Neural progenitor cell (in vitro differentiated cells): Measurements from ENCODE around the gene SMAD6. TPM values are rescaled to one million over a fixed set of nuclear protein-coding genes. Genes with fewer than 3 reads are reported as not detected.

ENCODE experiments used
- DNase-seq: peaks from one replicate; pipeline ENCODE4 v3.0.0-alpha.2; 2016; ENCODE audit warnings: low spot score
- H2AFZ ChIP-seq: fragments of 200-600 bp; sonication (generic); replicated peaks from 2 replicates; pipeline ENCODE4 v1.6.1; 2016; ENCODE audit warnings: antibody characterized with exemption
- H3F3A ChIP-seq: fragments of 200-600 bp; sonication (generic); 2 replicates; pipeline ENCODE4 v1.6.1; 2016; ENCODE audit warnings: antibody characterized with exemption, low read depth
- H3K27ac ChIP-seq: fragments of 200-600 bp; sonication (generic); 2 replicates; pipeline ENCODE4 v1.5.1; 2016; ENCODE audit warnings: mild to moderate bottlenecking
- H3K27me3 ChIP-seq: fragments of 200-600 bp; sonication (generic); 2 replicates; pipeline ENCODE4 v1.6.1; 2016; ENCODE audit warnings: mild to moderate bottlenecking, moderate library complexity
- H3K36me3 ChIP-seq: fragments of 200-600 bp; sonication (generic); 2 replicates; pipeline ENCODE4 v1.5.1; 2016
- H3K4me1 ChIP-seq: fragments of 200-600 bp; sonication (generic); 2 replicates; pipeline ENCODE4 v1.6.1; 2016; ENCODE audit warnings: mixed run types
- H3K4me2 ChIP-seq: fragments of 200-600 bp; sonication (generic); 2 replicates; pipeline ENCODE4 v1.6.1; 2016
- H3K4me3 ChIP-seq: fragments of 200-600 bp; sonication (generic); 2 replicates; pipeline ENCODE4 v1.5.1; 2016
- H3K79me2 ChIP-seq: fragments of 200-600 bp; sonication (generic); 2 replicates; pipeline ENCODE4 v1.6.1; 2016; ENCODE audit warnings: low read depth
- H3K9ac ChIP-seq: fragments of 200-600 bp; sonication (generic); 2 replicates; pipeline ENCODE4 v1.6.1; 2016
- H3K9me3 ChIP-seq: fragments of 200-600 bp; sonication (generic); 2 replicates; pipeline ENCODE4 v1.5.1; 2016; ENCODE audit warnings: low read depth
- H4K20me1 ChIP-seq: fragments of 200-600 bp; sonication (generic); 2 replicates; pipeline ENCODE4 v1.6.1; 2016; ENCODE audit warnings: low read depth
- H3K27ac Mint-ChIP-seq: 3 replicates; pipeline ENCODE4 v1.8.0; 2021; ENCODE audit warnings: mixed read lengths
- H3K27me3 Mint-ChIP-seq: 2 replicates; pipeline ENCODE4 v1.8.0; 2022; ENCODE audit warnings: low read depth, mild to moderate bottlenecking, inconsistent platforms, moderate library complexity, mixed read lengths; ENCODE audit not compliant: insufficient read depth
- H3K36me3 Mint-ChIP-seq: 3 replicates; pipeline ENCODE4 v1.8.0; 2021; ENCODE audit warnings: mixed read lengths
- H3K4me1 Mint-ChIP-seq: 3 replicates; pipeline ENCODE4 v1.8.0; 2021; ENCODE audit warnings: mixed read lengths
- H3K4me3 Mint-ChIP-seq: 3 replicates; pipeline ENCODE4 v1.8.0; 2021; ENCODE audit warnings: mild to moderate bottlenecking, moderate library complexity, mixed read lengths
- H3K9me3 Mint-ChIP-seq: 3 replicates; pipeline ENCODE4 v1.8.0; 2020; ENCODE audit warnings: mixed read lengths
- EZH2 ChIP-seq: fragments of 200-600 bp; sonication (generic); IDR thresholded peaks from 2 replicates; pipeline ENCODE4 v1.6.1; 2017; ENCODE audit warnings: antibody characterized with exemption, mild to moderate bottlenecking, moderate library complexity
- EZH2phosphoT487 ChIP-seq: fragments of 200-600 bp; sonication (generic); IDR thresholded peaks from 2 replicates; pipeline ENCODE4 v1.6.1; 2017; ENCODE audit warnings: antibody characterized with exemption
- total RNA-seq: library from RNA; depleted of rRNA; stranded (reverse); fragments of >200 nt; gene quantifications from 2 replicates; pipeline ENCODE4 v1.2.3, GENCODE V29; 2015; ENCODE audit warnings: low replicate concordance
- TF ChIP-seq, protein P1 (sequence below): fragments of 200-600 bp; sonication (generic); IDR thresholded peaks from 2 replicates; pipeline ENCODE4 v1.5.1; 2017; ENCODE audit warnings: antibody characterized with exemption, mild to moderate bottlenecking

SMAD6 gene
- total RNA-seq, 1 donor from 2014 or later = 3.4 TPM

DNA sequence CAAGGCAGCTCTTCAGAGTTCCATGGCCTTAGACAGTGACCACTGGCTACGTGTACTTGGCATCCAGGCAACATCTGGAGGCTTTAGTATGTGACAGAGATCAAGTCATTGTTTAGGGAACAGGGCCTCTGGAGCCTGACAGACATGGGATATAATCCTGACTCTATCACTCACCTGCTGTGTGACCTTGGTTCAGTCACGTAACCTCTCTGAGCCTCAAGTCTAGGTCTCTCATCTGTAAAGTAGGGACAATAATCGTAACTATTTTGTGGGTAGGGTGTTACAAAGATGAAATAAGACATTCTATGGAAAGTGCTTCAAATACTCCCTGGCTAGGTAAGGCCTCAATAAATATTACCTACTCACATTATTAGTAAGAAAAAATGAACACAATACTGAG, 114.2 kb downstream of the SMAD6 start:
- TF ChIP-seq EZH2phosphoT487 = no peak
- TF ChIP-seq, protein P1, sequence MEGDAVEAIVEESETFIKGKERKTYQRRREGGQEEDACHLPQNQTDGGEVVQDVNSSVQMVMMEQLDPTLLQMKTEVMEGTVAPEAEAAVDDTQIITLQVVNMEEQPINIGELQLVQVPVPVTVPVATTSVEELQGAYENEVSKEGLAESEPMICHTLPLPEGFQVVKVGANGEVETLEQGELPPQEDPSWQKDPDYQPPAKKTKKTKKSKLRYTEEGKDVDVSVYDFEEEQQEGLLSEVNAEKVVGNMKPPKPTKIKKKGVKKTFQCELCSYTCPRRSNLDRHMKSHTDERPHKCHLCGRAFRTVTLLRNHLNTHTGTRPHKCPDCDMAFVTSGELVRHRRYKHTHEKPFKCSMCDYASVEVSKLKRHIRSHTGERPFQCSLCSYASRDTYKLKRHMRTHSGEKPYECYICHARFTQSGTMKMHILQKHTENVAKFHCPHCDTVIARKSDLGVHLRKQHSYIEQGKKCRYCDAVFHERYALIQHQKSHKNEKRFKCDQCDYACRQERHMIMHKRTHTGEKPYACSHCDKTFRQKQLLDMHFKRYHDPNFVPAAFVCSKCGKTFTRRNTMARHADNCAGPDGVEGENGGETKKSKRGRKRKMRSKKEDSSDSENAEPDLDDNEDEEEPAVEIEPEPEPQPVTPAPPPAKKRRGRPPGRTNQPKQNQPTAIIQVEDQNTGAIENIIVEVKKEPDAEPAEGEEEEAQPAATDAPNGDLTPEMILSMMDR = no peak
- TF ChIP-seq EZH2 = no peak

GRCh38 chr15:66819084-66819483, 117.0 kb downstream of the SMAD6 start:
- H3K9ac ChIP-seq = no peak overlapping the region
- H3K4me2 ChIP-seq = no peak overlapping the region
- no peaks in the 10 kb centered on the region for H3K36me3 ChIP-seq
- no peak for DNase-seq
- Mint-ChIP-seq H3K9me3 (no peaks in the 10 kb centered on the region), H3K4me3 (no peak overlapping the region), H3K36me3 (no peaks in the 10 kb centered on the region), H3K4me1 (no peaks in the 10 kb centered on the region), H3K27ac (no peak overlapping the region), H3K27me3 (peaks cover 7% of the 10 kb centered on the region)
- H4K20me1 ChIP-seq = no peaks in the 10 kb centered on the region
- no peaks in the 10 kb centered on the region for H3F3A ChIP-seq
- no peaks in the 10 kb centered on the region for H3K4me1 ChIP-seq
- no peaks in the 10 kb centered on the region for H3K27me3 ChIP-seq
- no peaks in the 10 kb centered on the region for H3K79me2 ChIP-seq
- H3K27ac ChIP-seq = no peak overlapping the region
- H3K4me3 ChIP-seq = no peak overlapping the region
- H3K9me3 ChIP-seq = no peaks in the 10 kb centered on the region
- no peak overlapping the region for H2AFZ ChIP-seq
- TF ChIP-seq EZH2 (no peak), EZH2phosphoT487 (no peak)
- TF ChIP-seq, protein P1 = no peak

More for the DNA sequence above, 114.2 kb downstream of the SMAD6 start:
- Histone ChIP-seq H3F3A (no peaks in the 10 kb centered on the region), H3K4me2 (no peak overlapping the region), H4K20me1 (no peaks in the 10 kb centered on the region), H3K9me3 (no peaks in the 10 kb centered on the region), H2AFZ (no peak overlapping the region), H3K4me3 (no peak overlapping the region), H3K27me3 (no peaks in the 10 kb centered on the region), H3K27ac (no peak overlapping the region), H3K79me2 (no peaks in the 10 kb centered on the region), H3K4me1 (no peaks in the 10 kb centered on the region), H3K9ac (no peak overlapping the region), H3K36me3 (no peaks in the 10 kb centered on the region)
- Mint-ChIP-seq H3K9me3 (peaks cover 9% of the 10 kb centered on the region), H3K27ac (no peak overlapping the region), H3K4me1 (no peaks in the 10 kb centered on the region), H3K27me3 (peaks cover 4% of the 10 kb centered on the region), H3K36me3 (no peaks in the 10 kb centered on the region), H3K4me3 (no peak overlapping the region)
- no peak for DNase-seq

DNA sequence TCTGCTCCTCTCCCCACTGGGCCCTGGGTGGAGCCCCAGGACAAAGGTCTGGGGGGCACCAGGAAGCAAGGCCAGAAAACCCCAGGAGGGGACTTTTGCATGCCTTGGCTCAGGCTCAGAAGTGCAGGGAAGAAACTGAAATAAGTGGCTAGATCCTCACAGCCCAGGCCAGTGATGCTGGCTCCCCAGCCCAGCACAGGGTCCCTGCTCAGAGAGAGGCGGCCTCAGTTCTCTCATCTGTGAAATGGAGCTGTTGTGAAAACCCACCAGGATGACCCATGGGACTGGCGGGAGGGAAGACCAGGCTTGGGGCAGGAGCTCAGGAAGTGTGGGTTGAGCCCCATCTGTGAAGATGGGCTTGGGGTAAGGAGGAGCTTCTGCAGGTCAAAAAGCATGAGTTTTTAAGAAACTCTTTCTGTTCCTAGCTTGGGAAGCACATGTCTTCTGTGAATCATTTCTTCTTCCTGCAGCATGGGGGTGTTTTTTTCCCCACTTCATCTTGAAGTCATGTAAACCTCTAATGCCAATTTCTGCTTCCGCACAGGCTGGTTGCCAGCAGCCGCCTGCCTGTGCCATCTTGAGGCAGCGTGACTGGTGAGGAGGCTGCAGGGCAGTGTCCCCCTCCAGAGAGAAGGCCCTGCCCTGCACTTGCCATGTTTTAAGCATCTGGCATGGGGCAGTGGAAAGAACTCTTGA, 118.6 kb downstream of the SMAD6 start:
- Histone ChIP-seq H3K79me2 (no peaks in the 10 kb centered on the region), H3K9me3 (no peaks in the 10 kb centered on the region), H3K9ac (no peak overlapping the region), H3K27ac (no peak overlapping the region), H4K20me1 (no peaks in the 10 kb centered on the region), H3K4me3 (no peak overlapping the region), H2AFZ (no peak overlapping the region), H3K27me3 (no peaks in the 10 kb centered on the region), H3F3A (no peaks in the 10 kb centered on the region), H3K4me1 (peaks cover under 1% of the 10 kb centered on the region), H3K4me2 (no peak overlapping the region), H3K36me3 (no peaks in the 10 kb centered on the region)
- Mint-ChIP-seq H3K4me1 (peaks cover 4% of the 10 kb centered on the region), H3K36me3 (no peaks in the 10 kb centered on the region), H3K27me3 (peaks cover 7% of the 10 kb centered on the region), H3K4me3 (no peak overlapping the region), H3K9me3 (no peaks in the 10 kb centered on the region), H3K27ac (no peak overlapping the region)
- no peak for DNase-seq
- TF ChIP-seq EZH2 (no peak), EZH2phosphoT487 (no peak)
- TF ChIP-seq, protein P1 = no peak
